IPS-11a (cell line): ENCODE results near the gene CC2D1A.

Experiments
- H3K4me3 ChIP-seq: one replicate; pipeline ENCODE4 v1.5.1; 2013; ENCODE audit warnings: low read depth, low read length, control low read depth

Gene CC2D1A

DNA sequence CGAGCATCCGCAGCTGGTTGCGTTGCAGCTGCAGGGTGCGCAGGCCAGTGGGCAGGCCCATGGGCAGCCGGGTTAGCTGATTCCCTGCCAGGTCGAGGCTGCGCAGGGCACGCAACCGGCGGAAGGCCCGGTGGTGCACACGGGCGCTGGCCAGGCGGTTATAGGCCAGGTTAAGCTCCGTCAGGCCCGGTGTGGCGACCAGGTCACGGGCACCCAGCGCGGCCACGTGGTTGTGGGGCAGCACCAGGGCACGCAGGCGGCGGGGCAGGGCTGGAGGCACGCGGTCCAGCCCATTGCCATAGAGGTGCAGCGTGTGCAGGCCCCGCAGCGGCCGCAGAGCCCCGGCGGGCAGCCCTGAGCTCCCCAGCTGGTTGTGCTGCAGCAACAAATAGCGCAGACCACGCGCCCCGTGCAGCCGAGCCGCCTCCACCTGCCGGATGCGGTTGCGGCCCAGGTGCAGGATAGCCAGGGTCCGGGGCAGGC lies 27.0 kb downstream of the CC2D1A start:
- H3K4me3 ChIP-seq, result no peak overlapping the region

DNA sequence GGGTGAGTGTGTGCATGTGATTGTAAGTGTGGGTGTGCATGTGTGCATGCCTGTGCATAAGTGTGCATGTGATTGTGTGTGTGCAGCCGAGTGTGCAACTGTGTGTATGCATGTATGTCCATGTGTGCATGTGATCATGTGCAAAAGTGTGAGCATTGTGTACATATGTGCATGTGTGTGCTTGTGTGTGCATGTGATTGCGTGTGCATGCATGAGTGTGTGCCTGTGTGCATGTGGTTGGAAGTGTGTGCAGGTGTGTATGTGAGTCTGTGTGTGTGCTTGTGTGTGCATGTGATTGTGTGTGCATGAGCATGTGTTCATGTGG lies 28.7 kb downstream of the CC2D1A start:
- H3K4me3 ChIP-seq, result no peak overlapping the region

DNA sequence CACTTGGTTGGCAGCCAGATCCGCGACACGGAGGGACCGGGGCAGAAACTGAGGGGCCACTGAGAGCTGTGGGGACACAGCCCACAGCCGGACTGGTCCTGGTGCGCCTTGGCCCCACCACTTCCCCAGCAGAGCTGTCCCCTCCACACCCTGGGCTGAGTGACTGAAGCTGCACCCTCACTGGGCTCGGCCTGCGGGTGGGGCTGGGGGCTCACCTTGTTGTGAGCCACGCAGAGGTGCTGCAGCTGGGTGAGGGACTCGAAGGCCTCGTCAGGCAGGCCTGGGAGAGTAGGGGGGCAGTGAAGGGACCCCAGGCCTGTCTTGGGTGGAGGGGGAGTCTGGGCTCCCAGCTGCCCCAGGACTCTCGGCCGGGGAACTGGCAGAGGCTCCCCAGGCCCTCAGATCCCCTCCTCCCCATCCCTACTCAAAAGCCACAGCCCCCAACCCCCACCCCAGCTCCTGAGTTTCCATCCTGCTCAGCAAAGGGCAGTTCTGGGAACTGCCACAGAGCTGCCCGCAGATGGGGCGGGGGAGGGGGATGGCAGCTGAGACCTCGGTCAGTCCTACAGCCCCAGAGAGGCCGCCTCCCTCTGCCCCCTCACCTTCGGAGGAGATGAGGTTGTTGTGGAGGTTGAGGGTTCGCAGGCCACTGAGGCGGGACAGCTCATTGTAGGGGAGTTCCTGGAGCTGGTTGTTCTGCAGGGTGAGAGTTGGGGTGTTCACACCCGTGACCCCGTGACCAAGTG lies 29.9 kb downstream of the CC2D1A start:
- no peak overlapping the region for H3K4me3 ChIP-seq

- H3K4me3 ChIP-seq, result no peak overlapping the region
Measured at GRCh38 chr19:13937479-13938300, 31.7 kb downstream of the CC2D1A start.

GRCh38 chr19:13938301-13939064 lies 32.5 kb downstream of the CC2D1A start, which contains the start of gene PODNL1:
PODNL1 (minus strand) TSS chr19:13938417; CDS start chr19:13938181, 236 bp downstream.
- no peak within 1 kb of the TSS for H3K4me3 ChIP-seq

GRCh38 chr19:13942023-13942684 lies 36.2 kb downstream of the CC2D1A start:
- no peak overlapping the region for H3K4me3 ChIP-seq

GRCh38 chr19:13946414-13946813 lies 40.4 kb downstream of the CC2D1A start:
- H3K4me3 ChIP-seq, result no peak overlapping the region

GRCh38 chr19:13951043-13951442 lies 45.0 kb downstream of the CC2D1A start:
- H3K4me3 ChIP-seq, result no peak overlapping the region

GRCh38 chr19:13951799-13952153 lies 45.8 kb downstream of the CC2D1A start:
- H3K4me3 ChIP-seq, result peak overlapping the region; percentile 30

DNA sequence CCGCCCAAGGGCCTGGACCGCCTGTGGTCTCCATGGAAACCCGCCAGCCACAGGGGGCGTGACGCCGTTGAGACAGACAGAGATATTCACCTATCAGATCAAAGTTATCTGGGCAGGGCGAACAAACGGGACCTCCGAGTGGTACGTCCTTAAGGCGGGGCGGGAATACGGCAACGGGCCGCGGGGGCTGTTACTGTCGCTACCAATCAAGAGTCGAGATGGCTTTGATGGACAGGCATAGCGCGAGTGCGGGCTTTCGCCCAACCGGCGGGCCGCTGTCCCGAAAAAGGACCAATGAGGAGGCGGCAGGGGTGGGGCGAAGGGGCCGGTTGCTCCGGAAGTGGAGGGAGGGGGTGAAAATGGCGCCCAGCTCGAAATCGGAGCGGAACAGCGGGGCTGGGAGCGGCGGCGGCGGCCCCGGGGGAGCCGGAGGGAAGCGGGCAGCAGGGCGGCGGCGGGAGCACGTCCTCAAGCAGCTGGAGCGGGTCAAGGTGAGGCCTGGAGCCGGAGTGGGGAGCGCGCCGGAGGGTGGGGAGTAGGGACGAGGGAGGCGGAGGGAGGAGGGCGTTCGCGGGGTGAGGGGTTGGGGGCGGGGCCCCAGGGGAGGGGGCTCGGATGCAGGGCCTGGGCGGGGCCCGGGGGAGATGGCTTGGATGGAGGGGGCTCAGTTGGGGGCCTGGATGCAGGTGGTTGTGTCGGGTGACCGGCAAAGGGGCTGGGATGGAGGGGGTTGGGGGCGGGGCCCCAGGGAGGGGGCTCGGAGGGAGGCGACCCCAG lies 46.3 kb downstream of the CC2D1A start, which contains the start of gene DCAF15:
Gene DCAF15 (plus strand): TSS at position 356 of the 777 bp plus-strand sequence. CDS start 4 bp downstream, at position 360.
- peak within 1 kb of the TSS; percentile 70 for H3K4me3 ChIP-seq

GRCh38 chr19:13952931-13953531 lies 47.0 kb downstream of the CC2D1A start:
- H3K4me3 ChIP-seq, result peak overlapping the region; percentile 70

DNA sequence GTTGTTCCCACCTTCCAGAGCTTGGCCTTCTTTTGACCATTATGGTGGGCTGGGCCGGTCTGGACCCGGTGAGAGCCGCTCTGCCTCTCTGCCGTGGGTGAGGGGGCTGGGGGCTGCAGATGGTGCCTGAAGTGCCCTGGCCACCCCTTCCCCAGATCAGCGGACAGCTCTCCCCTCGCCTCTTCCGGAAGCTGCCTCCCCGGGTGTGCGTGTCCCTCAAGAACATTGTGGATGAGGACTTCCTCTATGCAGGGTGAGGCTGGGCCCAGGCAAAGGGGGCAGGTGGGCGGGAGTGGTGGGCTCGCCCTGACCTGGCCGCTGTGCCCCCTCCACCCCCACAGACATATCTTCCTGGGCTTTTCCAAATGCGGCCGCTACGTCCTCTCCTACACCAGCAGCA lies 48.2 kb downstream of the CC2D1A start:
- no peak overlapping the region for H3K4me3 ChIP-seq

GRCh38 chr19:13955662-13956364 lies 49.8 kb downstream of the CC2D1A start:
- no peak overlapping the region for H3K4me3 ChIP-seq

DNA sequence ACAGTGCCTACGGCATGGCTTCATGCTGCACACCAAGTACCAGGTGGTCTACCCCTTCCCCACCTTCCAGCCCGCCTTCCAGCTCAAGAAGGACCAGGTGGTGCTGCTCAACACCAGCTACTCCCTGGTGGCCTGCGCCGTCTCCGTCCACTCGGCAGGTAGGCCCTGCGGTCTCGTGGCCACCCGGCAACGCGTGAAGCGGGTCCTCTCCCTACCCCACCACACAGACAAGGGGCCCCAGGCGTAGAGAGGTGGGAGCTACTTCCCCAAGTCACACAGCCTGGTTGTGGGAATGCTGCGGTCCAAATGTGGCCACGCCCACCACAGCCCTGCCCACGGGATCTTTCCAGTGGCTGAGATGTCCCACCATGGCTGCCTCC lies 50.4 kb downstream of the CC2D1A start:
- H3K4me3 ChIP-seq, result no peak overlapping the region

DNA sequence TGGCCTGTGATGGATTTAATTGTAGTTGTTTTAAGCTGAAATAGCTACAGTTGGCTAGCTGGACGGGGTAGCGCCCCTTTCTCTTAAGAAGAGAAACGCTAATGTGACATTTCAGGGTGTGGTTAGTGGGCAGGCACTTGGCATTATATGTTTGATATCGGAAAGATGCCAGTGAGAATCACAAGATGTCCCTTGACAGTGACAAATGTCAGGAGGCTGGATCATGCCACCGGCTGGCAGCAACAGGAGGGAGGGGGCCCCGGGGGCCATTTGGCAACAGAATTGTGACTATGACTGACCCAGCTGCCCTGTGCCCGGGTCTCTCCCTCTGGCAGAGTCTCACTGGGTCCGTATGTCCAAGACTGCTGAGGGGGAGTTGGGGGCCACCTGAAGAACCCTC lies 51.0 kb downstream of the CC2D1A start:
- no peak overlapping the region for H3K4me3 ChIP-seq

- no peak overlapping the region for H3K4me3 ChIP-seq
Measured at GRCh38 chr19:13958043-13958442, 52.0 kb downstream of the CC2D1A start.

DNA sequence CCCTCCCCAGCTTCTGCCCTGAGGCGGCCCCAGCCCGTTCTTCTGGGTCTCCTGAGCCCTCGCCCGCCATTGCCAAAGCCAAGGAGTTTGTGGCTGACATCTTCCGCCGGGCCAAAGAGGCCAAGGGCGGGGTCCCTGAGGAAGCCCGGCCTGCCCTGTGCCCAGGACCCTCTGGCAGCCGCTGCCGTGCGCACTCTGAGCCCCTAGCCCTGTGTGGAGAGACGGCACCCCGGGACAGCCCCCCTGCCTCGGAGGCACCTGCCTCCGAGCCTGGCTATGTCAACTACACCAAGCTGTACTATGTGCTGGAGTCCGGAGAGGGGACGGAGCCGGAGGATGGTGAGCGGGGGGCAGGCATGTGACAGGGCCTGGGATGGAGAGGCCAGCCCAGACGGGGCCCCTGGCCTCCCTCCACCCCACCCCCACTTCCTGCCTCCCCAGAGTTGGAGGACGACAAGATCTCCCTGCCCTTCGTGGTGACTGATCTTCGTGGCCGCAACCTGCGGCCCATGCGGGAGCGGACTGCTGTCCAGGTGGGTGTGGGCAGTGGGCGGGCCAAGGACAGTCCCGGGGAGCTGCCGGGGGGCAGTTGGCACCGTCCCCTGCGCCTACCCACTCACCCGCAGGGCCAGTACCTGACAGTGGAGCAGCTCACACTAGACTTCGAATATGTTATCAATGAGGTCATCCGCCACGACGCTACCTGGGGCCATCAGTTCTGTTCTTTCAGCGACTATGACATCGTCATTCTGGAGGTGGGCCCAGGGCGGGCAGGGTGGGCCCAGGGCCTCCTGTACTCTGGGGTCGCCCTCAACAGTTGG lies 53.4 kb downstream of the CC2D1A start:
- no peak overlapping the region for H3K4me3 ChIP-seq
